GM20431 (cell line): Measurements from ENCODE around the gene SNAP25.

Experiments
- in situ Hi-C: fragments of 300-500 bp; cut with MseI, MboI; formaldehyde crosslinking; loops from one replicate; pipeline ENCODE4 v1.15.0; 2020; ENCODE audit warnings: low sequenced_read_pairs; ENCODE audit not compliant: unreplicated experiment

Gene SNAP25

DNA sequence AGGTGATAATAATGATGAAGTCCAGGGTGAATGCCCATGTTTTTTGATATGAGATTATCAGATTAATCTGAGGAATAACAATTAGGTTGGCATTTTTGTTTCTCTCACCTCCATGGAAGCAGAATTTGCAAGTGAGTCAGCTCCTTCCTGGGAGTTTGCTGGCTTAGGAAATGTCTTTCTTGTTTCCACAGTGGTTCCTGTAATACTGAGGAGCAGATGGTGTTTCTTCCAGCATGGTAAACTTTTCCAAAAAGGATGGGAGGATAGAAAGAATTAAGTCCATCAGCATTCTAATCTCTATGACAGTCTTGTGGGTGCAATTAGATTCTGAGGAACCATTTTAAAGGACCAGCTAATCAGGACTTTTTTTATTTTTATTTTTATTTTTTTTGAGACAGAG, 40.5 kb downstream of the SNAP25 start:
- in situ Hi-C loops = no loop called here

DNA sequence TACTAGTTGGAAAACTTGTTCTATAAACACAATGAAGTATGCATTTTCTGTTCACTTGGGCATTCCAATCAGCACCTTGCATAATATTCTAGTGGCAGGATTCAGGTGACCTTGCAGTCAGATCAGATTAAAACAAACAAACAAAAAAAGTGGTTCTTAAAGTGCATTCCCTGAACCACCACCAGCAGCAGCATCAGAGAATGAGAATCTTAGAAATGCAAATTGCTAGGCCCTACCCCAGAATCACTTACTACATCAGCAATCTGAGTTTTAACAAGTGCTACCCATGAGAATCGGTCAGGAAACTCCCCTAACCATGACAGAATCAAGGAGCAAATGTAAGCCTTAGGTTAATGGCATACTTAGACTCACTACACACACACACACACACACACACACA, 41.7 kb downstream of the SNAP25 start:
- in situ Hi-C loops = no loop called here

DNA sequence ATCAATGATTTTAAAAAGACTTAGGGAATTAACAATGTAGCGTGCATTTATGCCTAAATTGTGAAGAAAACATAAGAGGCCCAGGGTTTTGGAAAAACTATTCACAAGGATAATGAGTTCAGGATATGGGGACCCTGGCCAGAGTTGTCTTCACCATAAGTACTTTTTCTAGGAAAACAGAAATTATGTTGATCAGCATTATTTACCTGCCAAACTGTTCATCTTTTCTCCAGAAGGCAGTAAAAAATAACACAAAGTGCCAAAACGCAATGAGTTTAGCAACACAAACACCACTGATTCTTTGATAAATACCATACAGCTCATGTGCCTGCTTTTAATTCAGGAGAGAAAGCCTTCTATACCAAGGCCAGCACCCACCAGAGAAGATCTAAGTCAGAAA, 43.1 kb downstream of the SNAP25 start:
- in situ Hi-C loops = no loop called here

DNA sequence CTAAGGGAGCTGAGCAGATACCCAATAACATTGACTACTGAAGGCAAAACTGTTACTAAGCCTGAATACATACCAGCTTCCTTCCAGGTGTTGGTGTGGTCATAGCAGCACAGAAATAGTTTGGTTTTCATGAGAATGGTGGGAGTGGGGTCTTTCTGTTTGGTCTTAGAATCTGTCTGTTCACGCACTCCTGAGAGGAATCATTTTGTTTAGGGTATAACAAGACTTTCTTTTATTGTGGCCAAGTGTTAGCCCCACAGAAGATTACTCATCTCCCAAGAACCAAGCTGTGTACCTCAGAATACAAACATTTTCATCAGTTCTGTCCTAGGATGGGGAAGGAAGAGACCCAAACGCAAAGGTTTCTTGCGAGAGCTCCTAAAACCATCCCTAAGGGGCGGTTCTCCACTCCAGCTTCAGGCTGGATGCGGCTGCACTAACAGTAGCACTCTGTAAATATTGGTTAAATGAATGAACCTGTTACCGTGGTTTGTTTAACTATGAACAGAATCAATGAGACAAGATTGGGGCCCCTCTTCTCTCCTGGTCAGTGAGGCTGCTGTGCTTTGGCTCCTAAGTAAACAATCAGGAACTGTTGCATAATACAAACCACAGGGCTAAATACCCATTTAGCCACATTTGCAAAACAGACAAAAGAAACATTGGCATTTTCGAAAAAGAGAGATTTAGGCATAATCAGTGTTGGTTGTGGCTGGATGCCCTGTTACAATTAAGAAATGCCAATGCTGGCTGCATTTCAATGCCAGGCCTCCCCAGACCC, 44.9 kb downstream of the SNAP25 start:
- in situ Hi-C loops = no loop called here

- in situ Hi-C loops = no loop called here
Observed at GRCh38 chr20:10264166-10264558, 45.5 kb downstream of the SNAP25 start.

DNA sequence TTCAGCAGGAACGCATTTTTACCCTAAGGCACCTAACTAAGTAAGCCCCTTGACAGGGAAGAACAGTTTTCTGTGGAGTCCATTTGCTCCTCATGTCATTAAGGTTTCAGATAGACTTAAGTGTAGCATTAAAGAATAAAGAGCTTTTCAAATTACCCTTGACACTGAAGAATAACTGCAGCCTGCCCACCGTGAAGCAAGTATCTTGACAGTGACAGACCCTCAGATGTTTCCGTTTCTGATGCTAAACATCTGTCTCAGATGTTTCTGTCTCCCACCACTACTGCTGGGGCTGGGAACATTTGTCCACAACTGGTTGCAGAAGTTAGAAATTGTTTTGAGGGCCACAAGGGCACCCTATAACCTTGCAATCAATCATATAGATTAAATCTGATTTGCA, 50.0 kb downstream of the SNAP25 start:
- in situ Hi-C loops = no loop called here

- in situ Hi-C loops = no loop called here
Observed at GRCh38 chr20:10270630-10271029, 52.0 kb downstream of the SNAP25 start.

GRCh38 chr20:10271494-10272219, 53.0 kb downstream of the SNAP25 start:
- in situ Hi-C loops = no loop called here

DNA sequence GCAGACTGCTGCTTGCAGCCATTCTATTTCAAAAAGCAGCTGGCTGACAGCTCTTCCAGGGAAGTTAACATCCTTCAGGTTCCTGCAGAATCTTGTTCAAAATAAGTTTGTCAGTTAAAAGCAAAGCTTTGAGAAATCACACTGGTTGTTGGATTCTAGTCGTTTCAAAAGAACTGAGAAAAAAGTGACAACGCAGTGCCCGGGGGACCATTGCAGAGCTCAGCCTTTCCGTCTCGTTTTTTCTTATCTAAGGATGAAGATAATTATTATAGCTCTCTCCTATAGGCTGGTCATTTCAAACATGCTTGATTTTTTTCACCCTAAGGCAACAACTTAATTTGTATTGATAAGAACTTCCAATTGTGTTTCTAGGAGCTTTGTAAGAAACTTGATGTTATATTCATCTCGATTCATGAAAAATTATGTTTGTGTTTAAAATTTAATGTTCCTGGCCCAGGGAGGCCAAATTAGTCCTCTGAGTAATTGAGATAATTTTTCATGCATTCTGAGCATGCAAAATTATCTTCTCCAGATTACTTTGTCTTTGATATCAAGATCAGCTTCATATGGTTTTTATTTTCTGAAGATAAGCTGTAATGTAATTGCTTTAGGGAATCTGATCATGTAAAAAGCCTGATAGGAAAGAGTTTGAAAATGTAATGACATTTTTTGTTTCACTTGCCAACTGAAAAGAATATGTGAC, 58.4 kb downstream of the SNAP25 start:
- in situ Hi-C loops = no loop called here

DNA sequence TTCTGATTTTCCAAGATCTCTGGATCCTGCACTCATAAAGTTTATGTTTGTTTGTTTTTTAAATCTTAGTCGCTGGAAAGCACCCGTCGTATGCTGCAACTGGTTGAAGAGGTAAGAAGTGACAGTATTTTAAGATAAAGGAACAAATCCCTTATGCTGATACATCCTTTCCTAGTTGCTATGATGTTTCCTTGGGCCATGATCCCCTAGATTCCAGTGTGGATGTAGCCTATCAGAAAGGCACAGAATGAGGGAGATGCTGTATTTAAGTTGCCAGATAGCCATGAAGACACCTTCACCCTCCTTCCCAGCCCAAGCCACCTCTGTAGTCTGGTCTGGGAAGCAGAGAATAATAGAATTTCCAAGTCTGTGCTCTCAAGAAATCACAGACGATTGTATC, 59.0 kb downstream of the SNAP25 start:
- in situ Hi-C loops = no loop called here

- in situ Hi-C loops = no loop called here
Observed at GRCh38 chr20:10278412-10278811, 59.8 kb downstream of the SNAP25 start.

- in situ Hi-C loops = no loop called here
Observed at GRCh38 chr20:10280018-10280908, 61.6 kb downstream of the SNAP25 start.

DNA sequence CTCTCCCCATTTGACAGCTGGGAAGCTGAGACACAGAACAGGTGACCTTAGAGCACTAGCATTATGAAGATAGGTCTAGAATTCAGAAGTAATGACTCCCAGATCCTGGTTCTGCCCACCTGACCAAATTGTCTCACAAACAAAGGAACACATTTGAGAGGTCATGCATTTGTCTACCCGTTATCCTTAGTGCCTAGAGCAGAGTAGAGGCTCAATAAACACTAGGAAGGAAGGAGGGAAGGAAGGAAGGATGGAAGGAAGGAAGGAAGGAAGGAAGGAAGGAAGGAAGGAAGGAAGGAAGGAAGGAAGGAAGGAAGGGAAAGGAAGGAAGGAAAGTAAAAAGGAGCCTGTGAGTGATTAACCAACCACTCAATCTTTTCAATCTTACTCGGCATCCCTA, 63.3 kb downstream of the SNAP25 start:
- in situ Hi-C loops = no loop called here

DNA sequence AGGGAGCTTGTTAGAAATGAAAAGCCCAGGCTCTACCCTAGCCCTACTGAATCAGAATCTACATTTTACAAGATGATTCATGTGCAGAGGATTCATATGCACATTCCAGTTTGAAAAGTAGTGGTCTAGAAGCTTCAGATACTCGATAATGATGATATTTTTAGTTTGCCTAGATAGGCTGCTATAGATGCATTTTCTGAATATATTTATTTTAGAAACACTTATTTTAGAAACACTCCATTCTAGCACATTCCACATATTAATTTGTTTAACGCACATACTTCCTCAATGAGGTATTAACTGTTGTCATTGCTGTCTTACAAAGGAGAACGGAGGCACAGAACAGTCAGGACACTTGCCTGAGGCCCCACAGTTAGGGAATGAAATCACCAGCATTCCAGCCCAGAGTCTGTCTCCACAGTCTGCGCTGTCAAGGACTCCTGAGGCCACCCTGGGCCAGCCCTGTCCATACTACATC, 64.4 kb downstream of the SNAP25 start:
- in situ Hi-C loops = no loop called here

- in situ Hi-C loops = no loop called here
Observed at GRCh38 chr20:10286356-10286755, 67.7 kb downstream of the SNAP25 start.

DNA sequence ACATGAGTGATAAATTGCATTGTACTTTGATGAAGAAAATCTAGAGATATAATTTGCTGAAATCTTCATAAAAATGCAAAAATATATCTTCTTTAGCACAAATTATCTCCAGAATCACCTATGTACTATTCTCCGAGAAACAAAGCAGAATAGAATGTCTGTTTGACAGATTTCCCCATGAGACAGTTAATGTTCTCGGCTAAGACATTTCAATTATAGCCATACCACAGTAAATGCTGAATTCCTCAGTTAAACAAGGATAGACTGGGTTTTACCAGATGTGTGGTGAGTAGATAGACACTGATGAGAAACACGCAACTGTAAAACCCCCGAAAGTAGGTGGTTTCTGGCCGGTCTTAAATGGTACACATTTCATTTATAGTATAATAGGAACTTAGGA, 69.8 kb downstream of the SNAP25 start:
- in situ Hi-C loops = no loop called here

DNA sequence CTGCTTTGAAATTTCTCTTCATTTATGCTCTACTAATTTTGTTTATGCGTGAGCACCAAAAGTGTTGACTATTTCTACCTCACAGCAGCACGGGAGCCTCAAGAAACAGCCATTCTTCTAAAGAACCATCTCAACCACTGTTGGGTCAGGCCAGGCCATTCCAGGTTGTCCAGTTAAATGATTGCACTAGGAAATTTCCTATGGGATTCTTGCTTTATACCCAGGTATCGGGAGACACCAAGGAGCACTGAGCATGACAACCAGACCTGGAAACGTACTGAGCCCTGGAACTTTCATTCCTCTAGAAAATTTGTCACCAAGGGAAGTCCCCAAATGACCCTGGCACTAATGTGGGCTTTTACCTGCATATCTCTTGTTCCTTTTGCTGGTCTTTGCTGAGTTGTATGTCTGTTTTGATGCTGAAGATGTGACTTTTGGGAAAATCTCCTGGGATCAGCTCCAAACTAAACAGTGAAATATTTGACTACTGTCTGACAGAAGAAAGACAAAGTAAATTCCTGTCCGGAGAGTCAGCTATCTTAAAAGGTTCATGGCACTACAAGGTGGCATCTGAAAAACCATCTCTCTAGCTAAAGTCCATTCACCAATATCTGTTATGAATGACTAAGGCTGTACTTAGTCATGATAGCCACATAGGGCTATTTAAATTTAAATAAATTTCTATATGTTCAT, 70.5 kb downstream of the SNAP25 start:
- in situ Hi-C loops = no loop called here

DNA sequence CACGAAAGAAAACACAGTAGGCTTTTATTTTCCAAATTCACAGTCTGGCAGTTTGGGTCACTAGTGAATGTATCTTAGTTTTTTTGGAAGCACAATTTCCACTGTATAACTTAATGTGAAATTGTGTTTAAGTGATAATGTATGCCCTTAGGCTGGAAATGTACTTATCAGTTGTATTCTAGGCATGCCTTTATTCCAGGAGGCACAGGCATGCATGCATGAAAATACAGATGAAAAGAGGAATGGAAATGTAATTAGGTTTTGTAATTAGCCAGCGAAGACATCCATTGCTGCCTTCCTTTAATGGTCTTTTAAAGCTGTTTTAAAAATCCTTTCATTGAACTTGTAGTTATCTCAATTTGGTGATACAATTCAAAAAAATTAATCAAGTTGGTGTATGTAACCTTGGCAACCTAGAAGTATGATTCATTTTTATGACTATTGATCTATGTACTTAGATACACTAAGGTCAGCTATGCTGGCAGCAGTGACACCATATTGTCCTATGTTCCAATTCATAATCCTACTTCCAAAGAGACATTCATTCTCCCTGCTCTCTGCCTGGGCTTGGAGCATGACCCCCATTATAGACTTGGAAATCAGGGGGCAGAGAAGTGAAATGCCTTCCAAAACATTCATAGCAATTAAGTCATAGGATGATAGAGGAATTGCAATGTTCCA, 73.1 kb downstream of the SNAP25 start:
- in situ Hi-C loops = no loop called here

- in situ Hi-C loops = no loop called here
Observed at GRCh38 chr20:10297223-10297622, 78.6 kb downstream of the SNAP25 start.
